Measurements from ENCODE around the gene ITFG2. TPM values are rescaled to one million over a fixed set of nuclear protein-coding genes. Genes with fewer than 3 reads are reported as not detected.
A peak's percentile ranks its signal among the peaks of the same experiment; 100 is the strongest.

The ITFG2 gene
- 10 to 100 TPM; 25.4 to 25.8 TPM for total RNA-seq

DNA sequence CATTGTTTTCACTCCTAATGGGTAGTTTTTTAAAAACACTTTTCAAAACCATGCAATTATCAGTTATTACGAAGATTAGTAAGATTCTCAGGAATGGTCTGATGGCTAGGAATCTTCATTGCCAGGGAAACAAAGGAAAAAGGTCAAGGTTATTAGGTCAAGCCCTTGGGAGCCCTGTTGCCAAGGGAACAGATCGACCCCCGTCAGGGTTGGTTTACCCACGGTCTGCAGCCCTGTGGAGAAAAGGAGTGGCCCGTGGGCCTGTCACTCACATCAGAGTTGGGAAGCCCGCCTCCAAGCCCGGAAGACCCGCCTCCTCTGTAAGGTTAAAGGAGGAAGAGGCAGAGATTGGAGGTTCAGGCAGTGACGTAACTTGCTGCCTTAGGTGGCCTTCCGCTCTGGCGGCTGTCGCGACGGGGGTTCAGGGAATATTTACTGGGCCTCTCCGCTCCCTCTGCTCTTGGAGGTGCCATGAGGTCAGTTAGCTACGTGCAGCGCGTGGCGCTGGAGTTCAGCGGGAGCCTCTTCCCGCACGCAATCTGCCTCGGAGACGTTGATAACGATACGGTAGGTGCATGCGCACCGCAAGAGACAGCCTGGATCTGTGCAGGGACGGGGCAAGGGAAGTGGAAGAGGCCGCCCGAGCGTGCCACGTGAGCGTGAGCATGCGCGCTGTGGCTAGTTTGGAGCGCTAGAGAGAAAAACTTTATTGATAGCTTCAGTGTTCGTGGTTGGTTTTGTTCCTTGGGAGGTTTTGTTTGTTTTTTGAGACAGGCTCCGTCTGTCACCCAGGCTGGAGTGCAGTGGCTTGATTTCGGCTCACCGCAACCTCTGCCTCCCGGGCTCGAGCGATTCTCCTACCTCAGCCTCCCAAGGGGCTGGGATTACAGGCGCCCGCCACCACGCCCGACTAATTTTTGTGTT, at the start of gene ITFG2:
ITFG2 (plus strand) TSS at position 379 of the 924 bp plus-strand sequence; CDS start at position 472, 93 bp downstream.
- TF ChIP-seq, protein P1, sequence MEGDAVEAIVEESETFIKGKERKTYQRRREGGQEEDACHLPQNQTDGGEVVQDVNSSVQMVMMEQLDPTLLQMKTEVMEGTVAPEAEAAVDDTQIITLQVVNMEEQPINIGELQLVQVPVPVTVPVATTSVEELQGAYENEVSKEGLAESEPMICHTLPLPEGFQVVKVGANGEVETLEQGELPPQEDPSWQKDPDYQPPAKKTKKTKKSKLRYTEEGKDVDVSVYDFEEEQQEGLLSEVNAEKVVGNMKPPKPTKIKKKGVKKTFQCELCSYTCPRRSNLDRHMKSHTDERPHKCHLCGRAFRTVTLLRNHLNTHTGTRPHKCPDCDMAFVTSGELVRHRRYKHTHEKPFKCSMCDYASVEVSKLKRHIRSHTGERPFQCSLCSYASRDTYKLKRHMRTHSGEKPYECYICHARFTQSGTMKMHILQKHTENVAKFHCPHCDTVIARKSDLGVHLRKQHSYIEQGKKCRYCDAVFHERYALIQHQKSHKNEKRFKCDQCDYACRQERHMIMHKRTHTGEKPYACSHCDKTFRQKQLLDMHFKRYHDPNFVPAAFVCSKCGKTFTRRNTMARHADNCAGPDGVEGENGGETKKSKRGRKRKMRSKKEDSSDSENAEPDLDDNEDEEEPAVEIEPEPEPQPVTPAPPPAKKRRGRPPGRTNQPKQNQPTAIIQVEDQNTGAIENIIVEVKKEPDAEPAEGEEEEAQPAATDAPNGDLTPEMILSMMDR (IDR thresholded peaks at IDR 0.05) = no peak
- H3K36me3 Mint-ChIP-seq (ENCODE audit: low read depth) = peaks cover 27% of the 10 kb centered on the region
- no peaks in the 10 kb centered on the region for H3K27me3 Mint-ChIP-seq
- H3K27ac Mint-ChIP-seq = peak within 1 kb of the TSS; percentile 98
- ATAC-seq (peak; percentile 94), DNase-seq (peak; percentile 99)
- ChIA-PET CTCF (interaction anchor here (0.9 to 3.3 kb wide), 5 partner anchors 12 to 130 kb away, joined by 3 to 21 read pairs (median 10); partner anchors contain the start of gene FKBP4), POLR2A (interaction anchor here (0.6 to 4.9 kb wide), 7 partner anchors 12 to 898 kb away, joined by 3 to 27 read pairs (median 3); partner anchors contain the start of genes FKBP4, FOXM1 and RHNO1)
- peaks cover 1% of the 10 kb centered on the region for H3K9me3 Mint-ChIP-seq
- peaks cover 34% of the 10 kb centered on the region for H3K4me1 Mint-ChIP-seq (ENCODE audit: low read depth)
- intact Hi-C loops (cut with micrococcal nuclease) = no loop called here
- peak within 1 kb of the TSS; percentile 93 for H3K4me3 Mint-ChIP-seq

DNA sequence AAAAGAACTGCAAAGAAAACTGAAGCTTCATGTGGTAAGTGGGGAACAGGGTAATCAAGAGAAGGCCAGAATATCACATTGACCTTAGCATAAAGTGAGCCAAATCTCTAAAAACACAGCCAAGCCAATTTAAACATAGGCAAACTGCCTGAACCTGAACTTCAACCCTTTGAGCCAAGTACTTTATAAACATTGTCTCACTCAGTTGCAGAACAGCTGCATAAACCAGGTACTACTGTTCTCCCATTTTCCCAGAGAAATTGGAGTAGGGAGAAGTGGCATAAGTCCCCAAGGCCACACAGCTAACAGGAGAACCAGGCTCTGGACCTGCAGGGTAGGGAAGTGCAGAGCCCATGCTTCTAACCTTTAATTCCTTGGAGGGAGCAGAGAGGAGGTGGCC, 48.1 kb upstream of the ITFG2 start:
- Mint-ChIP-seq H3K27me3 (no peaks in the 10 kb centered on the region), H3K4me1 (ENCODE audit: low read depth) (no peaks in the 10 kb centered on the region), H3K9me3 (no peaks in the 10 kb centered on the region), H3K36me3 (ENCODE audit: low read depth) (no peaks in the 10 kb centered on the region), H3K4me3 (no peak overlapping the region), H3K27ac (no peak overlapping the region)
- intact Hi-C loops (cut with micrococcal nuclease) = no loop called here
- DNase-seq = no peak
- TF ChIP-seq, protein P1 (IDR thresholded peaks at IDR 0.05) = no peak
- ATAC-seq = no peak
- CTCF ChIA-PET = interaction anchor here (1.5 kb wide), 1 partner anchor 19 kb away, joined by 5 read pairs; no protein-coding TSS in a partner anchor
- POLR2A ChIA-PET = no interaction called here

DNA sequence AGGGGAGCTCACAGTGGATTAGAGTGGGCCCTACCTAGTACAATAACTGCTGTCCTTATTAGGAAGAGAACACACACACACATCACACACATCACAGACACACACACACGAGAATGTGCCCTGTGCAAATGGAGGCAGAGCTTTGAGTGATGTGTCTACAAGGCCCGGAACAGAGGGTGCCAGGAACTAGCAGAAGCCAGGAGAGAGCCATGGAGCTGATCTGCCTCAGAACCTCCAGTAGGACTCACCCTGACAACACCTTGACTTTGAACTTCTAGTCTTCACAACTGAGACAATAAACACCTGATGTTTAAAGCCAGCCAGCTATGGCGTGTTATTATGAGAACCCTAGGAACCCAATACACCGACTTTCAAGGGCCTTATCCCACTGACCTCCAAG, 47.4 kb upstream of the ITFG2 start:
- no peak overlapping the region for H3K27ac Mint-ChIP-seq
- ChIA-PET CTCF (interaction anchor here (1.5 kb wide), 1 partner anchor 19 kb away, joined by 5 read pairs; no protein-coding TSS in a partner anchor), POLR2A (interaction anchor here (0.6 kb wide), 1 partner anchor 21 kb away, joined by 3 read pairs; no protein-coding TSS in a partner anchor)
- no peaks in the 10 kb centered on the region for H3K9me3 Mint-ChIP-seq
- DNase-seq (no peak), ATAC-seq (no peak)
- intact Hi-C loops (cut with micrococcal nuclease) = no loop called here
- H3K27me3 Mint-ChIP-seq = no peaks in the 10 kb centered on the region
- TF ChIP-seq, protein P1 (IDR thresholded peaks at IDR 0.05) = no peak
- no peak overlapping the region for H3K4me3 Mint-ChIP-seq
- no peaks in the 10 kb centered on the region for H3K4me1 Mint-ChIP-seq (ENCODE audit: low read depth)
- no peaks in the 10 kb centered on the region for H3K36me3 Mint-ChIP-seq (ENCODE audit: low read depth)

DNA sequence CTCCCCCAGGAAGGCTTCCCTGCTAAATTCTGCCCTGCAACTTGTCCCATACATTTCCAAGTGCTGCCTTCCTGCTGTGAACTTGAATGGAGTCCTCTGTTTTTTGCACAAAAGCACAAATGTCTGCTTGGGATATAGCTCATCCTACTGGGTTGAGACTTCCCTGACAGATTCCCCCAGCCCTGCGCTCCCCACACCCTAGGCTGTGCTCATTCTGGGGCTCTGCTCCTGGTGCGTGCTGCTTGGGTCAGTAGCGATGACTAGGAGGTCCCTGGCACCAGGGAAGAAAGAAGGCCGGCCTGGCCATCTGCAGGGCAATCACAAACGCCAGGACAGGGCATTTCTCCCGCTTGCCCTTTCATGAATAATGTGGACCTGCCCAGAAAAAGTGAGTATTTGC, 46.9 kb upstream of the ITFG2 start:
- Mint-ChIP-seq H3K36me3 (ENCODE audit: low read depth) (no peaks in the 10 kb centered on the region), H3K27me3 (no peaks in the 10 kb centered on the region), H3K9me3 (no peaks in the 10 kb centered on the region), H3K4me1 (ENCODE audit: low read depth) (no peaks in the 10 kb centered on the region), H3K27ac (no peak overlapping the region), H3K4me3 (no peak overlapping the region)
- ATAC-seq (no peak), DNase-seq (no peak)
- ChIA-PET POLR2A (no interaction called here), CTCF (no interaction called here)
- TF ChIP-seq, protein P1 (IDR thresholded peaks at IDR 0.05) = no peak
- intact Hi-C loops (cut with micrococcal nuclease) = no loop called here
